Measurements from ENCODE around the gene IRAK1BP1.

IRAK1BP1 gene, protein sequence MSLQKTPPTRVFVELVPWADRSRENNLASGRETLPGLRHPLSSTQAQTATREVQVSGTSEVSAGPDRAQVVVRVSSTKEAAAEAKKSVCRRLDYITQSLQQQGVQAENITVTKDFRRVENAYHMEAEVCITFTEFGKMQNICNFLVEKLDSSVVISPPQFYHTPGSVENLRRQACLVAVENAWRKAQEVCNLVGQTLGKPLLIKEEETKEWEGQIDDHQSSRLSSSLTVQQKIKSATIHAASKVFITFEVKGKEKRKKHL

DNA sequence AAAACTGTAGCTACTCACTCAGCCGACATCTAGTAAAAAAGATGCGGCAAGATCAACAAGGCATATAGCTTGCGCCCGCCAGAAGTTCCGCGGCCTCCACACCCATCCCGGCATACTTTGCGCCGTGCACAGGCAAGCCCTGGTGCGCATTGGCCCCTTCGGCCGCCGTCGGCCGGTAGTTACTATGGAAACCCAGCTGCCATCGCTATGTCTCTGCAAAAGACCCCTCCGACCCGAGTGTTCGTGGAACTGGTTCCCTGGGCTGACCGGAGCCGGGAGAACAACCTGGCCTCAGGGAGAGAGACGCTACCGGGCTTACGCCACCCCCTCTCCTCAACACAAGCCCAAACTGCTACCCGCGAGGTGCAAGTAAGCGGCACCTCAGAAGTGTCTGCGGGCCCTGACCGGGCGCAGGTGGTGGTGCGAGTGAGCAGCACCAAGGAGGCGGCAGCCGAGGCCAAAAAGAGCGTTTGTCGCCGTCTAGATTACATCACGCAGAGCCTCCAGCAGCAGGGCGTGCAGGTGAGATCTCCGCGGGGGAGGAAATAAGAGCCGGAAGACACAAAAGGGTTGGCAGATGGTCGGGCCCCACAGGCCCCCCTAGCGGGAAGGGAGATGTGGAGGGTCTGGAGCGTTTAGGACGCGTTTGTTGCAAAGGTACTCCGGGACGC, at the start of gene IRAK1BP1:
IRAK1BP1 (plus strand) TSS at position 182 of the 671 bp plus-strand sequence; CDS start at position 208, 26 bp downstream.
- H3K4me1 ChIP-seq (ENCODE audit: control insufficient read depth, insufficient read depth, low read length): no peaks in the 10 kb centered on the region
- no peaks in the 10 kb centered on the region for H3K36me3 ChIP-seq (ENCODE audit: control insufficient read depth, insufficient read depth, low read length)
- H3K9ac ChIP-seq (ENCODE audit: low read depth, low read length): peak within 1 kb of the TSS; percentile 79
- H3K4me3 ChIP-seq (ENCODE audit: low read depth, low read length): peak within 1 kb of the TSS; percentile 97
- H3K27me3 ChIP-seq (ENCODE audit: control insufficient read depth, insufficient read depth, low read length): no peaks in the 10 kb centered on the region
- H3K9me3 ChIP-seq (ENCODE audit: control insufficient read depth, insufficient read depth, low read length): no peaks in the 10 kb centered on the region

GRCh38 chr6:78824045-78824444, 43.3 kb upstream of the IRAK1BP1 start:
- Histone ChIP-seq H3K27me3 (ENCODE audit: control insufficient read depth, insufficient read depth, low read length) (peaks cover 17% of the 10 kb centered on the region), H3K4me3 (ENCODE audit: low read depth, low read length) (no peak overlapping the region), H3K9ac (ENCODE audit: low read depth, low read length) (no peak overlapping the region), H3K36me3 (ENCODE audit: control insufficient read depth, insufficient read depth, low read length) (no peaks in the 10 kb centered on the region), H3K9me3 (ENCODE audit: control insufficient read depth, insufficient read depth, low read length) (no peaks in the 10 kb centered on the region), H3K4me1 (ENCODE audit: control insufficient read depth, insufficient read depth, low read length) (no peaks in the 10 kb centered on the region)

GRCh38 chr6:78829407-78829806, 37.9 kb upstream of the IRAK1BP1 start:
- H3K36me3 ChIP-seq (ENCODE audit: control insufficient read depth, insufficient read depth, low read length): no peaks in the 10 kb centered on the region
- no peaks in the 10 kb centered on the region for H3K27me3 ChIP-seq (ENCODE audit: control insufficient read depth, insufficient read depth, low read length)
- no peaks in the 10 kb centered on the region for H3K9me3 ChIP-seq (ENCODE audit: control insufficient read depth, insufficient read depth, low read length)
- no peak overlapping the region for H3K4me3 ChIP-seq (ENCODE audit: low read depth, low read length)
- H3K9ac ChIP-seq (ENCODE audit: low read depth, low read length): no peak overlapping the region
- no peaks in the 10 kb centered on the region for H3K4me1 ChIP-seq (ENCODE audit: control insufficient read depth, insufficient read depth, low read length)

GRCh38 chr6:78830805-78831204, 36.5 kb upstream of the IRAK1BP1 start:
- H3K4me1 ChIP-seq (ENCODE audit: control insufficient read depth, insufficient read depth, low read length): no peaks in the 10 kb centered on the region
- H3K9ac ChIP-seq (ENCODE audit: low read depth, low read length): no peak overlapping the region
- H3K27me3 ChIP-seq (ENCODE audit: control insufficient read depth, insufficient read depth, low read length): no peaks in the 10 kb centered on the region
- no peak overlapping the region for H3K4me3 ChIP-seq (ENCODE audit: low read depth, low read length)
- no peaks in the 10 kb centered on the region for H3K9me3 ChIP-seq (ENCODE audit: control insufficient read depth, insufficient read depth, low read length)
- H3K36me3 ChIP-seq (ENCODE audit: control insufficient read depth, insufficient read depth, low read length): no peaks in the 10 kb centered on the region

DNA sequence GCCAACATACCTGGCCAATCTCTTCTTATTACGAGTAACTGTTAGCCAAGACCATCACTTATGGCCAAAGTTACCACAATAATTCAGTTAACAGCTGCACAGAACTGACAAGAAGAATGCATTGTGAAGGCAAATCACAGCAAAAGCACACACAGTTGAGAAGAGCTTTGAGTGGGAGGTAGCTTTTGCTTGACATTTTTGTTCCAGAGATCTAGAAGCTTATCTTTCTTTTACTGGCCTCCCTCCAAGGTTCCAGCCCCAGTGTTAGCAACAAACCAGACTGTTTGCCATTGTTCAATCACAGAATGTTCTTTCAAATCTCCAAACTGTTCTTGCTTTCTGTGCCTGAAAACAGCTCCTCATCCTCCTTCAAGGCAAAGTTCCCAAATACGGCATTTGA, 35.9 kb upstream of the IRAK1BP1 start:
- Histone ChIP-seq H3K36me3 (ENCODE audit: control insufficient read depth, insufficient read depth, low read length) (no peaks in the 10 kb centered on the region), H3K4me1 (ENCODE audit: control insufficient read depth, insufficient read depth, low read length) (no peaks in the 10 kb centered on the region), H3K27me3 (ENCODE audit: control insufficient read depth, insufficient read depth, low read length) (no peaks in the 10 kb centered on the region), H3K4me3 (ENCODE audit: low read depth, low read length) (no peak overlapping the region), H3K9me3 (ENCODE audit: control insufficient read depth, insufficient read depth, low read length) (no peaks in the 10 kb centered on the region), H3K9ac (ENCODE audit: low read depth, low read length) (no peak overlapping the region)

DNA sequence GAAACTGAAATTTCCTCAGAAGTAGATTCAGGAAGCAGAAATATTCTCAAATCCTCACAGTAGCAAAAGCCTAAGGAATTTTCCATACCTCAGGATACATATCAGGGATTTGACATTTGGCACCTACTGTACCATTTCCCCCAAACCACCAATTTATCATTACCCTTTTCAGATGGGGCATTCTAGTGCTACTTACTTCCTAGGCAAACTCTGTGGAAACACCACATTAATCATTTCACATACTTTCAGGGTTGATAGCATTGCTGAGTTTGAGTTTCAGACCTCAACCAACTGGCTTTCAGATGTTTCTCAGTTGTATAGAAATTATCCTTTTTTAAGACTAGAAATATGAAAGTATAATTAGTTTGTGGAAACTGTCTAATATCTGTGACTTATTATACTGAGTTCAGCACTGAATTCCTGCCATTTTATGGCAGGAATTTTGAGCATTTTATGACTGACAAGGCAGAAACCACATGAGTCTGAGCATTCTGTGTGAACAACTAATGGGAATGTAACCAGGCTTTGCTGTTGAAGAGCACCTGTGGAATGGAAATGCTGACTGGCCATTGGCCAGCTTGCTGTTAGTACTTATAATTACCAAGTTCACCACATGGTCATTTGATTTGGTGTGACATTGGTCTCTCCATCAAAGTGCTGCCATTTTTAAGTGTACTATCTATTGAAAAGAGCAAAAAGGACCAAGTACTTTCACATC, 35.1 kb upstream of the IRAK1BP1 start:
- Histone ChIP-seq H3K27me3 (ENCODE audit: control insufficient read depth, insufficient read depth, low read length) (no peaks in the 10 kb centered on the region), H3K9ac (ENCODE audit: low read depth, low read length) (no peak overlapping the region), H3K4me3 (ENCODE audit: low read depth, low read length) (no peak overlapping the region), H3K4me1 (ENCODE audit: control insufficient read depth, insufficient read depth, low read length) (no peaks in the 10 kb centered on the region), H3K36me3 (ENCODE audit: control insufficient read depth, insufficient read depth, low read length) (no peaks in the 10 kb centered on the region), H3K9me3 (ENCODE audit: control insufficient read depth, insufficient read depth, low read length) (no peaks in the 10 kb centered on the region)

- H3K9me3 ChIP-seq (ENCODE audit: control insufficient read depth, insufficient read depth, low read length): no peaks in the 10 kb centered on the region
- no peak overlapping the region for H3K4me3 ChIP-seq (ENCODE audit: low read depth, low read length)
- no peaks in the 10 kb centered on the region for H3K36me3 ChIP-seq (ENCODE audit: control insufficient read depth, insufficient read depth, low read length)
- no peak overlapping the region for H3K9ac ChIP-seq (ENCODE audit: low read depth, low read length)
- no peaks in the 10 kb centered on the region for H3K4me1 ChIP-seq (ENCODE audit: control insufficient read depth, insufficient read depth, low read length)
- H3K27me3 ChIP-seq (ENCODE audit: control insufficient read depth, insufficient read depth, low read length): no peaks in the 10 kb centered on the region
Observed at GRCh38 chr6:78835817-78836216, 31.5 kb upstream of the IRAK1BP1 start.

DNA sequence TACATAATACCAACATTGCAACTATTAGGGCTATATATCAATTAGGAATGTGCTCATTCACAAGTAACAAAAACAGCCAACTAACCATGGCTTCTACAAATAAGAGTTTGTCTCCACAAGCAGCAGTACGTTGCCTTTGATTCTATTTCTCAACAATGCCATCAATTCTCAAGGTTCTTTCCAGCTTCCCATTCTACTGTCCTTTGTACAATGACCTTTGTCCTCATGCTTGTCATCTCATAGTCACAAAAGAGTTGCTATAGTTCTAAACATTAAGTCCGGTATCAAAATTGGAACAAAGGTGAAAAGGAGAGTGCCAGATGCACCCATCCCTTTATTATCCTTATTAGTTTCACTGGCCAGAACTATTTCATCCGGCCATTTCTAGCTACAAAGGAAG, 30.8 kb upstream of the IRAK1BP1 start:
- no peaks in the 10 kb centered on the region for H3K27me3 ChIP-seq (ENCODE audit: control insufficient read depth, insufficient read depth, low read length)
- H3K4me1 ChIP-seq (ENCODE audit: control insufficient read depth, insufficient read depth, low read length): no peaks in the 10 kb centered on the region
- H3K9ac ChIP-seq (ENCODE audit: low read depth, low read length): no peak overlapping the region
- H3K9me3 ChIP-seq (ENCODE audit: control insufficient read depth, insufficient read depth, low read length): no peaks in the 10 kb centered on the region
- H3K4me3 ChIP-seq (ENCODE audit: low read depth, low read length): no peak overlapping the region
- no peaks in the 10 kb centered on the region for H3K36me3 ChIP-seq (ENCODE audit: control insufficient read depth, insufficient read depth, low read length)

- Histone ChIP-seq H3K27me3 (ENCODE audit: control insufficient read depth, insufficient read depth, low read length) (no peaks in the 10 kb centered on the region), H3K4me3 (ENCODE audit: low read depth, low read length) (no peak overlapping the region), H3K4me1 (ENCODE audit: control insufficient read depth, insufficient read depth, low read length) (peaks cover 14% of the 10 kb centered on the region), H3K9ac (ENCODE audit: low read depth, low read length) (no peak overlapping the region), H3K9me3 (ENCODE audit: control insufficient read depth, insufficient read depth, low read length) (no peaks in the 10 kb centered on the region), H3K36me3 (ENCODE audit: control insufficient read depth, insufficient read depth, low read length) (no peaks in the 10 kb centered on the region)
Observed at GRCh38 chr6:78841111-78841510, 26.2 kb upstream of the IRAK1BP1 start.

GRCh38 chr6:78842953-78843352, 24.4 kb upstream of the IRAK1BP1 start:
- H3K9ac ChIP-seq (ENCODE audit: low read depth, low read length): no peak overlapping the region
- no peaks in the 10 kb centered on the region for H3K27me3 ChIP-seq (ENCODE audit: control insufficient read depth, insufficient read depth, low read length)
- H3K4me1 ChIP-seq (ENCODE audit: control insufficient read depth, insufficient read depth, low read length): peaks cover 14% of the 10 kb centered on the region
- H3K4me3 ChIP-seq (ENCODE audit: low read depth, low read length): no peak overlapping the region
- no peaks in the 10 kb centered on the region for H3K9me3 ChIP-seq (ENCODE audit: control insufficient read depth, insufficient read depth, low read length)
- H3K36me3 ChIP-seq (ENCODE audit: control insufficient read depth, insufficient read depth, low read length): no peaks in the 10 kb centered on the region

- Histone ChIP-seq H3K36me3 (ENCODE audit: control insufficient read depth, insufficient read depth, low read length) (no peaks in the 10 kb centered on the region), H3K9me3 (ENCODE audit: control insufficient read depth, insufficient read depth, low read length) (no peaks in the 10 kb centered on the region), H3K27me3 (ENCODE audit: control insufficient read depth, insufficient read depth, low read length) (no peaks in the 10 kb centered on the region), H3K9ac (ENCODE audit: low read depth, low read length) (no peak overlapping the region), H3K4me3 (ENCODE audit: low read depth, low read length) (no peak overlapping the region), H3K4me1 (ENCODE audit: control insufficient read depth, insufficient read depth, low read length) (peaks cover 14% of the 10 kb centered on the region)
Observed at GRCh38 chr6:78844899-78845298, 22.5 kb upstream of the IRAK1BP1 start.

DNA sequence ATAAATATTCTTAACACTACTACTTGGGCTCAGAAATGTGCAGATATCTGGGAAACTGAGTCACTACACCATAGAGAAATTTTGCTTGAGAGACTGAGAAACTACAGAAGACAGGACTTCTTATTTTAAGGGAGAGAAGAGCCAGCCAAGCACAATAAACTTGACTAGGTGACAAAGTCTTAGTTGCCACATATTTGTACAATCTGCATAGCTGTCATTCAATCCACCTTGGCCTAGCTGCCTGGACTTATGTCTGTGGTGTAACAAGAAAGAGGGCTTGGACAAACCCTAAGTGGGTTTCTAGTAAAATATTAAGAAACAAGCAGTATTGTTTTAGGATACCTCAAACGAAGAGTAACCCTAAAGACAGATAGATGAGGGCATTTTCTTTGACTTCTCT, 21.8 kb upstream of the IRAK1BP1 start:
- no peak overlapping the region for H3K9ac ChIP-seq (ENCODE audit: low read depth, low read length)

More for the DNA sequence above, 21.8 kb upstream of the IRAK1BP1 start:
- H3K9me3 ChIP-seq (ENCODE audit: control insufficient read depth, insufficient read depth, low read length): no peaks in the 10 kb centered on the region
- no peaks in the 10 kb centered on the region for H3K27me3 ChIP-seq (ENCODE audit: control insufficient read depth, insufficient read depth, low read length)
- H3K4me1 ChIP-seq (ENCODE audit: control insufficient read depth, insufficient read depth, low read length): peaks cover 14% of the 10 kb centered on the region
- no peak overlapping the region for H3K4me3 ChIP-seq (ENCODE audit: low read depth, low read length)
- H3K36me3 ChIP-seq (ENCODE audit: control insufficient read depth, insufficient read depth, low read length): no peaks in the 10 kb centered on the region
